Panc1 (cell line): ENCODE results near the gene HCN1. TPM values are rescaled to one million over a fixed set of nuclear protein-coding genes. Genes with fewer than 3 reads are reported as not detected.

Source experiments
- ATAC-seq: fragments of 200-7000 bp; cut with Tn5 transposase; 2 replicates; pipeline ENCODE4 v1.9.1; 2020; ENCODE audit warnings: mild to moderate bottlenecking, moderate library complexity
- BruUV-seq: library from RNA; stranded (reverse); fragments of 400-500 nt; replicated peaks from 2 replicates; lab custom pipeline; 2021; lab: Mats Ljungman, UMichigan
- CTCF ChIA-PET: fragments of 300-600 bp; sonication (Branson Sonifier 250); formaldehyde crosslinking; loops from one replicate; lab custom pipeline; 2022; ENCODE audit warnings: antibody characterized with exemption; lab: Charles Lee
- POLR2A ChIA-PET: fragments of 300-600 bp; sonication (Branson Sonifier 250); formaldehyde crosslinking; loops from one replicate; lab custom pipeline; 2022; ENCODE audit warnings: antibody characterized with exemption; lab: Charles Lee
- DNase-seq: peaks from one replicate; pipeline ENCODE4 v3.0.0-alpha.2; 2010; ENCODE audit warnings: low read depth, low spot score
- H3K27ac ChIP-seq: 2 replicates; pipeline ENCODE4 v1.5.1; 2011; ENCODE audit warnings: mild to moderate bottlenecking, low read length, inconsistent platforms
- H3K27me3 ChIP-seq: fragments of 200-500 bp; sonication (Bioruptor generic); 2 replicates; pipeline ENCODE4 v1.6.0; 2014; ENCODE audit warnings: low read length, inconsistent platforms; ENCODE audit not compliant: control insufficient read depth, insufficient read depth
- H3K36me3 ChIP-seq: fragments of 200-500 bp; sonication (Bioruptor generic); 2 replicates; pipeline ENCODE4 v1.5.1; 2014; ENCODE audit warnings: inconsistent platforms, mild to moderate bottlenecking, low read length, moderate library complexity; ENCODE audit not compliant: control insufficient read depth, insufficient read depth
- H3K4me1 ChIP-seq: 2 replicates; pipeline ENCODE4 v1.5.1; 2011; ENCODE audit warnings: inconsistent platforms, mild to moderate bottlenecking, low read length, moderate library complexity; ENCODE audit not compliant: control insufficient read depth, insufficient read depth
- H3K4me3 ChIP-seq, 2 experiments: 2 replicates each; pipeline ENCODE4 v1.5.1; 2011 to 2012; ENCODE audit warnings: low read depth in 2 of 2, low read length in 2 of 2, mild to moderate bottlenecking in 2 of 2, inconsistent platforms in 1 of 2, moderate library complexity in 1 of 2
- H3K9me3 ChIP-seq: fragments of 200-500 bp; sonication (Bioruptor generic); 2 replicates; pipeline ENCODE4 v1.5.1; 2014; ENCODE audit warnings: low read depth, mild to moderate bottlenecking, inconsistent platforms, low read length, moderate library complexity; ENCODE audit not compliant: control insufficient read depth, insufficient read depth
- CTCF ChIP-seq: fragments of 450-650 bp; IDR thresholded peaks from 2 replicates; pipeline ENCODE4 v1.5.1; 2017; ENCODE audit warnings: mild to moderate bottlenecking
- POLR2AphosphoS5 ChIP-seq: IDR thresholded peaks from 2 replicates; pipeline ENCODE4 v1.6.1; 2012; ENCODE audit warnings: mild to moderate bottlenecking, low read depth, low read length, moderate library complexity
- SIN3A ChIP-seq: IDR thresholded peaks from 2 replicates; pipeline ENCODE4 v1.6.1; 2012; ENCODE audit warnings: low read depth, mild to moderate bottlenecking, low read length, moderate library complexity, borderline replicate concordance; ENCODE audit not compliant: insufficient read depth
- TCF7L2 ChIP-seq: IDR thresholded peaks from 2 replicates; pipeline ENCODE4 v1.6.1; 2011; ENCODE audit warnings: mild to moderate bottlenecking, low read depth, low read length, inconsistent platforms
- in situ Hi-C: cut with HindIII; loops from 2 replicates; pipeline ENCODE4 v1.10.0; 2016; ENCODE audit warnings: low sequenced_read_pairs, low pct_unique_long_range_greater_than_20kb
- intact Hi-C: fragments of 100-400 bp; cut with micrococcal nuclease; formaldehyde crosslinking; loops from one replicate; pipeline ENCODE4 v1.10.0; 2022; ENCODE audit not compliant: unreplicated experiment
- total RNA-seq: library from RNA; stranded (reverse); gene quantifications from one replicate; pipeline ENCODE4 v1.2.1, GENCODE V29; 2021; ENCODE audit not compliant: unreplicated experiment
- TF ChIP-seq, protein P1 (sequence below), 2 experiments: IDR thresholded peaks; 2 replicates each; pipeline ENCODE4 v1.6.1; 2011 to 2012; ENCODE audit warnings: low read depth in 2 of 2, control low read depth in 1 of 2, low read length in 1 of 2, mild to moderate bottlenecking in 1 of 2, moderate library complexity in 1 of 2; ENCODE audit not compliant: insufficient read depth in 1 of 2

HCN1 gene
- total RNA-seq, 1 experiment from 2014 or later, result 0.36 TPM

DNA sequence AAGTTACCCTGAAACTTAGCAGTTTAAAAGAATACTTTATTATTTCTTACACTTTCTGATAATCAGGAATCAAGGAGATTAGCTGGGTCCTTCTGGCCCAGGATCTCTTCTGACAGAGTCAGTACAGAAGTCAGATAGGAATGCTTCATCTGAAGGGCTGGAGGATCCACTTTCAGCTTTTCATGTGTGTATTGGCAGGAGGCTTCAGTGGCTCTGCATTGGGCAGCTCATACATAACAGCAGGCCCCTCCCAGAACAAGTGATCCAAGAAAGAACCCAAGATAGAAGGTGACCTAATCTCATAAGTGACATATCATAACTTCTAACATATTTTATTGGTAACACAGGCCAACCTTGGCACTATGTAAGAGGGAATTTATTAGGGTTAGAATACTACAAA is 258.4 kb downstream of the HCN1 start:
- Histone ChIP-seq H3K9me3 (no peaks in the 10 kb centered on the region), H3K4me1 (no peaks in the 10 kb centered on the region), H3K4me3 (no peak overlapping the region), H3K27me3 (no peaks in the 10 kb centered on the region), H3K36me3 (no peaks in the 10 kb centered on the region), H3K27ac (no peak overlapping the region)
- in situ Hi-C loops, result no loop called here
- no TSS peak for BruUV-seq
- ATAC-seq, result no peak
- ChIA-PET POLR2A (no interaction called here), CTCF (no interaction called here)
- intact Hi-C loops, result no loop called here
- no peak for TF ChIP-seq TCF7L2
- no peak for TF ChIP-seq SIN3A
- TF ChIP-seq, protein P1, sequence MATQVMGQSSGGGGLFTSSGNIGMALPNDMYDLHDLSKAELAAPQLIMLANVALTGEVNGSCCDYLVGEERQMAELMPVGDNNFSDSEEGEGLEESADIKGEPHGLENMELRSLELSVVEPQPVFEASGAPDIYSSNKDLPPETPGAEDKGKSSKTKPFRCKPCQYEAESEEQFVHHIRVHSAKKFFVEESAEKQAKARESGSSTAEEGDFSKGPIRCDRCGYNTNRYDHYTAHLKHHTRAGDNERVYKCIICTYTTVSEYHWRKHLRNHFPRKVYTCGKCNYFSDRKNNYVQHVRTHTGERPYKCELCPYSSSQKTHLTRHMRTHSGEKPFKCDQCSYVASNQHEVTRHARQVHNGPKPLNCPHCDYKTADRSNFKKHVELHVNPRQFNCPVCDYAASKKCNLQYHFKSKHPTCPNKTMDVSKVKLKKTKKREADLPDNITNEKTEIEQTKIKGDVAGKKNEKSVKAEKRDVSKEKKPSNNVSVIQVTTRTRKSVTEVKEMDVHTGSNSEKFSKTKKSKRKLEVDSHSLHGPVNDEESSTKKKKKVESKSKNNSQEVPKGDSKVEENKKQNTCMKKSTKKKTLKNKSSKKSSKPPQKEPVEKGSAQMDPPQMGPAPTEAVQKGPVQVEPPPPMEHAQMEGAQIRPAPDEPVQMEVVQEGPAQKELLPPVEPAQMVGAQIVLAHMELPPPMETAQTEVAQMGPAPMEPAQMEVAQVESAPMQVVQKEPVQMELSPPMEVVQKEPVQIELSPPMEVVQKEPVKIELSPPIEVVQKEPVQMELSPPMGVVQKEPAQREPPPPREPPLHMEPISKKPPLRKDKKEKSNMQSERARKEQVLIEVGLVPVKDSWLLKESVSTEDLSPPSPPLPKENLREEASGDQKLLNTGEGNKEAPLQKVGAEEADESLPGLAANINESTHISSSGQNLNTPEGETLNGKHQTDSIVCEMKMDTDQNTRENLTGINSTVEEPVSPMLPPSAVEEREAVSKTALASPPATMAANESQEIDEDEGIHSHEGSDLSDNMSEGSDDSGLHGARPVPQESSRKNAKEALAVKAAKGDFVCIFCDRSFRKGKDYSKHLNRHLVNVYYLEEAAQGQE (IDR thresholded peaks at IDR 0.05; ENCODE audit: insufficient read depth in 1 of 2, low read depth in 2 of 2, low read length in 1 of 2), result no peak
- TF ChIP-seq CTCF, result no peak
- no peak for TF ChIP-seq POLR2AphosphoS5
- DNase-seq, result no peak

DNA sequence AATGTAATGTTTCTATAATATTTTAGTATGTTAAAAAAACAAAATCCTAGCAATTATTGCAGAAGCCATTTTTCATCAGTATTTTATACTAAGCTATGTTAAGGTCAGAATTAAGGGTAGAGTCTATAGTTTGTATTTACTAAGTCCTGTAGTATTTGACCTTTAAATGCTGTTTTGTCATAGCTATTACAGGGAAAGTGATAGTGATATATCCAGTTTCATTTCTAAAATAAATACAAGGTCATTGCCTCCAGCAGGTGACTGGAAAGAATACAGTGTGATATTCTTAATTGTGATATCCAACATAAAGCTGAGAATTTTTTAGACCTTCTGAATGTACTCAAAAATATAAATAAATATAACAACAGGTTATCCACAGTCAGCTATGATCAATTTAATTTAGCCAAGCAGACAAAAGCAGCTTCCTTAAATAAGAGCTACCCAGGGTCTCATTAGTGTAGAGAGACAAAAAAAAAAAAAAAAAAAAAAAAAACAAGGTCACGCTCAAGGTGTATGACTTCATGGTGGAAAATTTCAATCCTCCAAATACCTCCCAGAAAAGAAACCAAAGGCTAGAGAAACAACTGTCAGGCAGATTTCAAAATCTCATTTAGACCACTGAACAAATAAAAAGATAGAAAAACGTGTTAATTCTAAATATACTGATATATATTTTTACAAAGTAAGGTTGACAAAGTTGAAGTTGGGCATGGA is 278.7 kb downstream of the HCN1 start:
- DNase-seq, result no peak
- no TSS peak for BruUV-seq
- H3K4me3 ChIP-seq, result no peak overlapping the region
- no peak for ATAC-seq
- no peaks in the 10 kb centered on the region for H3K27me3 ChIP-seq
- no peaks in the 10 kb centered on the region for H3K4me1 ChIP-seq
- CTCF ChIA-PET, result interaction anchor here (0.7 kb wide), 1 partner anchor 924 kb away, joined by 5 read pairs; no protein-coding TSS in a partner anchor
- TF ChIP-seq, protein P1 (IDR thresholded peaks at IDR 0.05; ENCODE audit: insufficient read depth in 1 of 2, low read depth in 2 of 2, low read length in 1 of 2), result no peak
- TF ChIP-seq TCF7L2 (no peak), SIN3A (no peak)
- H3K9me3 ChIP-seq, result no peaks in the 10 kb centered on the region
- in situ Hi-C loops, result no loop called here
- no peaks in the 10 kb centered on the region for H3K36me3 ChIP-seq
- no peak overlapping the region for H3K27ac ChIP-seq
- POLR2A ChIA-PET, result no interaction called here
- intact Hi-C loops, result no loop called here
